GM12891 (cell line): ENCODE measurements around the gene PNRC1.

Experiments used
- POLR2A ChIP-seq: IDR thresholded peaks from 2 replicates; pipeline ENCODE4 v1.6.1; 2011; ENCODE audit warnings: low read depth, low read length, control low read depth
- POLR2AphosphoS5 ChIP-seq: IDR thresholded peaks from 2 replicates; pipeline ENCODE4 v1.6.1; 2011; ENCODE audit warnings: low read depth, low read length, control low read depth
- SPI1 ChIP-seq: IDR thresholded peaks from 2 replicates; pipeline ENCODE4 v1.6.1; 2011; ENCODE audit warnings: low read depth, low read length, control low read depth
- TAF1 ChIP-seq: IDR thresholded peaks from 2 replicates; pipeline ENCODE4 v1.6.1; 2011; ENCODE audit warnings: low read depth, low read length, control low read depth

DNA sequence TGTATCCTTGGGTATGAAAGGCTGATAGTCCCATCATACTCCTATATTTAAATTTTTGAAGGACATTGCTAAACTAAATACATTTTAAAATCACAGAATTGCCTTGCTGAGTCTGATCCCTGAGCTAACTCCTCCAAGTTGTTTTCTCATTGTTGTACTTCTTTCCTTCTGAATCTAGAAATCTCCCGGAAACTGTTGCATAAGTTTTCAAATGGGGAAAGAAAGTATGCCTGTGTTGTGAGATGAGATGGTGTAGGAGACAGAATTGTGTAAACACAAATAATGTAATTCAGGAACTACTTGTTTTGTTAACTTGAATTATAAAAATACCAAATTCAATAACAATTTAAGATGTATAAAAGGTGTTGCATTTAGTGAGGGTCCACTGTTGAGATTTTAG, 7.3 kb downstream of the PNRC1 start:
- TF ChIP-seq POLR2AphosphoS5 (no peak), POLR2A (no peak), SPI1 (no peak), TAF1 (no peak)
